Colonic mucosa (tissue), 4 donors: Measurements from ENCODE around the gene OR2L13. TPM values are rescaled to one million over a fixed set of nuclear protein-coding genes. Genes with fewer than 3 reads are reported as not detected.
"Not testable (repeated sequence)": the region's sequence is repeated elsewhere in the genome, so short reads cannot be mapped to it uniquely, and the experiment has no call there.

Experiments used
- DNase-seq: peaks from one replicate; pipeline ENCODE4 v3.0.0-alpha.2; 2020
- H3K27ac ChIP-seq: fragments of 200-600 bp; one replicate; pipeline ENCODE4 v1.8.0; 2021
- H3K27me3 ChIP-seq: fragments of 200-600 bp; one replicate; pipeline ENCODE4 v1.8.0; 2021
- H3K36me3 ChIP-seq: fragments of 200-600 bp; one replicate; pipeline ENCODE4 v1.8.0; 2021
- H3K4me1 ChIP-seq: fragments of 200-600 bp; one replicate; pipeline ENCODE4 v1.8.0; 2021; ENCODE audit warnings: mild to moderate bottlenecking
- H3K4me3 ChIP-seq: fragments of 200-600 bp; one replicate; pipeline ENCODE4 v1.8.0; 2021
- H3K9ac ChIP-seq, 2 donors: one replicate each; pipeline ENCODE4 v1.7.0; 2013; ENCODE audit warnings: control low read depth in 2 of 2, low read depth in 2 of 2, low read length in 2 of 2
- H3K9me3 ChIP-seq: fragments of 200-600 bp; one replicate; pipeline ENCODE4 v1.8.0; 2021
- CTCF ChIP-seq: fragments of 200-600 bp; IDR thresholded peaks from one replicate; pipeline ENCODE4 v1.8.0; 2022; ENCODE audit warnings: antibody characterized with exemption, mild to moderate bottlenecking
- intact Hi-C: fragments of 100-400 bp; cut with DNase I; formaldehyde crosslinking; loops from one replicate; pipeline ENCODE4 v1.14.1; 2022
- total RNA-seq, 2 donors: library from RNA; stranded (reverse); fragmentation: NEBNext Ultra II Directional in 1 of 2; extraction: Animal tissue kit (Norgen Biotek cat#: 25700) in 1 of 2; gene quantifications; one replicate each; pipeline ENCODE4 v1.2.1, GENCODE V29; 2021
- donor health status: healthy.
- donor health status: DM: no; HTN: no; CAD: no.
- donor health status: DM: no; HTN: no; CAD: no.

Gene OR2L13
- total RNA-seq, 2 donors from 2014 or later, result not detected

DNA sequence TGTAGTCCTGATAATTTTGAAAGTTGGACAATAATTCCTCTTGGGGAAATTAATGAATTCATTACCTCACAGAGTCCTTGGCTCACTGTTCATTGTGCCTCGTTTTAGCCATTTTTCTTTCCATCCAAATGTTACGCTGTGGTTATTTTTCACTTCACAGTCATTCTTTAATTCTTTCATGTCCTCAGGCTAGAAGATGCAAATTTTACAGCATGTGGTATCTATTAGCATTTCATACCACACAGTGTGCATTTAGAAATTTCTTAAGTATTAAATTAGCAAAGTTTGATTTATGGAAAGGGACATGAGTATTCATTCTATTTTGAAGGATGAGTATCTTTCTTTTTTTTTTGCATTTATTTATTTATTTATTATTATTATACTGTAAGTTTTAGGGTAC is 29.9 kb upstream of the OR2L13 start:
- intact Hi-C loops, result no loop called here
- TF ChIP-seq CTCF, result no peak
- Histone ChIP-seq H3K27ac (no peak overlapping the region), H3K27me3 (no peaks in the 10 kb centered on the region), H3K4me1 (no peaks in the 10 kb centered on the region), H3K4me3 (no peak overlapping the region), H3K9ac (no peak overlapping the region), H3K36me3 (no peaks in the 10 kb centered on the region), H3K9me3 (no peaks in the 10 kb centered on the region)
- DNase-seq, result no peak

DNA sequence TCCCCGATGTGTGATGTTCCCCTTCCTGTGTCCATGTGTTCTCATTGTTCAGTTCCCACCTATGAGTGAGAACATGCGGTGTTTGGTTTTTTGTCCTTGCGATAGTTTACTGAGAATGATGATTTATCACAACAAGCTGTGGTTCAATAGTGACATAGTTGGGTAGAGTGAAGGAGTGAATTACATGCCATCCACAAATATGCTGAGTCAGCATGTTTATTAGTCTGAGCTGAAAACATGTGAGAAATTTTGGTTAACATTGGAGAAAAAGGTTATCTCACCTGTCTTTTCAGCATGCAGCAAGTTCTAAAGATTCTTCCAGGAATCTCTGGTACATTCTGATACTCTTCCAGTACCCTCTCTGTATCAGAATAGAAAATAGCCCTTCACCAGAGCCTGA is 29.4 kb upstream of the OR2L13 start:
- no peak for TF ChIP-seq CTCF
- no peaks in the 10 kb centered on the region for H3K4me1 ChIP-seq
- H3K36me3 ChIP-seq, result no peaks in the 10 kb centered on the region
- no peaks in the 10 kb centered on the region for H3K27me3 ChIP-seq
- no peak overlapping the region for H3K4me3 ChIP-seq
- no peak for DNase-seq
- H3K27ac ChIP-seq, result no peak overlapping the region
- no peaks in the 10 kb centered on the region for H3K9me3 ChIP-seq
- intact Hi-C loops, result no loop called here
- H3K9ac ChIP-seq, result no peak overlapping the region

GRCh38 chr1:248083864-248084263 is 11.1 kb upstream of the OR2L13 start:
- H3K4me3 ChIP-seq, H3K9me3 ChIP-seq, intact Hi-C loops, DNase-seq, H3K9ac ChIP-seq, H3K27me3 ChIP-seq, H3K36me3 ChIP-seq, H3K27ac ChIP-seq, H3K4me1 ChIP-seq: not testable (repeated sequence)

DNA sequence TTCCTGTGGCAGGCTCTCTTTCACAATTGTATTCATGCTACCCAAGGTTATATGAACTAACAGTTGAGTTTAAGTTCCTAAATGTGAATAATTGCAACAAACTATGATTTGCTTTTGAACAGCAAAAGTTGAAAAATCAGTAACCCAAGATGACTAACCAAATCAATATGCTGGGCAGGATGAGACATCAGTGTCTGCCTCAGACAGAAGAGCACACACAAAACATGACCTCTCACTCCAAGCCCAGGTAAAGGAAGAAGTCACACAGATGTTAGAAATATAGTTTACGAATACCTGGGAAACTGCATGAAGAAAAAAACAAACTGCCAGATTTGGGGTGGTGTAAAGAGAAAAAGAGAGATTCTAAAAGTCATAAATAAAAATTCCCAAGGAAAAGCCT is 3.5 kb downstream of the OR2L13 start:
- Histone ChIP-seq H3K4me1 (no peaks in the 10 kb centered on the region), H3K9me3 (no peaks in the 10 kb centered on the region)

GRCh38 chr1:248102847-248103246 is 7.9 kb downstream of the OR2L13 start:
- no peak overlapping the region for H3K9ac ChIP-seq
- no peaks in the 10 kb centered on the region for H3K27me3 ChIP-seq
- intact Hi-C loops, result no loop called here

More for the DNA sequence above, 3.5 kb downstream of the OR2L13 start:
- Histone ChIP-seq H3K4me3 (no peak overlapping the region), H3K36me3 (no peaks in the 10 kb centered on the region), H3K27me3 (no peaks in the 10 kb centered on the region), H3K27ac (no peak overlapping the region), H3K9ac (no peak overlapping the region)
- DNase-seq, result no peak
- intact Hi-C loops, result no loop called here
- TF ChIP-seq CTCF, result no peak

DNA sequence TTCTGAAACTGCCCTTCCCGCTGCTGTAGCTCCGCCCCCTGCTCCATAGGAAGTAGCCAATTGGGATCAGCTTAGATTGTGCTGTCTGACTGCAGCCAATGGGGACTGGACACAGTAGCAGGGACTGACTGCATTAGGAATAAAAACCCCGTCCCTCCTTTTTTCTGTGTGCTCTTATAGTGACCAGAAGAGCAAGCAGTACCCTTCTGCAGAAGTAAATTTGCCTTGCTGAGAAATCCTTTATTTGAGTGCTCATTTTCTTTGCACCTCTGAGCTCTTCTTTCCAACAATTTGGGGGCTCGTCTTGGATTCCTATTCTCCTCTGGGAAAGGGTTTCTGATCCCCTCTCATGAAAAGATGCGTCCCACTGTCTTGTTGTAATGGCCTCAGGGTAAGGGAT is 16.2 kb downstream of the OR2L13 start:
- intact Hi-C loops, result no loop called here
- Histone ChIP-seq H3K4me1 (no peaks in the 10 kb centered on the region), H3K27ac (no peak overlapping the region), H3K4me3 (no peak overlapping the region), H3K36me3 (no peaks in the 10 kb centered on the region), H3K27me3 (no peaks in the 10 kb centered on the region), H3K9ac (no peak overlapping the region), H3K9me3 (no peaks in the 10 kb centered on the region)
- TF ChIP-seq CTCF, result no peak
- no peak for DNase-seq

More at GRCh38 chr1:248102847-248103246, 7.9 kb downstream of the OR2L13 start:
- Histone ChIP-seq H3K4me1 (no peaks in the 10 kb centered on the region), H3K27ac (no peak overlapping the region), H3K4me3 (no peak overlapping the region), H3K9me3 (no peaks in the 10 kb centered on the region), H3K36me3 (no peaks in the 10 kb centered on the region)
- DNase-seq, result no peak
- no peak for TF ChIP-seq CTCF
